SK-N-SH treated with all-trans-retinoic acid at 6 μM for 48 hours (cell line): ENCODE measurements around the gene URAD.

Source experiments
- ARNTL ChIP-seq: fragments of 450-650 bp; formaldehyde crosslinking; IDR thresholded peaks from 2 replicates; pipeline ENCODE4 v1.5.0; 2020; ENCODE audit warnings: low read depth, mild to moderate bottlenecking, moderate library complexity, borderline replicate concordance
- BACH2 ChIP-seq: fragments of 250-450 bp; sonication (Bioruptor Pico); IDR thresholded peaks from 2 replicates; pipeline ENCODE4 v1.9.0; 2021; ENCODE audit warnings: mild to moderate bottlenecking, borderline replicate concordance
- OSR1 ChIP-seq: fragments of 250-450 bp; sonication (Bioruptor Pico); IDR thresholded peaks from 2 replicates; pipeline ENCODE4 v1.8.0; 2022; ENCODE audit warnings: moderate library complexity, mild to moderate bottlenecking, inconsistent platforms
- PATZ1 ChIP-seq: fragments of 250-450 bp; sonication (Bioruptor Pico); IDR thresholded peaks from 2 replicates; pipeline ENCODE4 v1.8.0; 2020; ENCODE audit warnings: mild to moderate bottlenecking, moderate library complexity, borderline replicate concordance
- POU6F1 ChIP-seq: fragments of 250-450 bp; sonication (Bioruptor Pico); IDR thresholded peaks from 2 replicates; pipeline ENCODE4 v1.8.0; 2021; ENCODE audit warnings: low read depth, mild to moderate bottlenecking, moderate library complexity, borderline replicate concordance
- PPARA ChIP-seq: fragments of 250-450 bp; sonication (Bioruptor Pico); IDR thresholded peaks from 2 replicates; pipeline ENCODE4 v1.5.0; 2020; ENCODE audit warnings: mild to moderate bottlenecking, borderline replicate concordance
- RARB ChIP-seq: fragments of 250-450 bp; sonication (Bioruptor Pico); IDR thresholded peaks from 2 replicates; pipeline ENCODE4 v1.8.0; 2021; ENCODE audit warnings: mild to moderate bottlenecking, moderate library complexity
- SNAI2 ChIP-seq: fragments of 250-450 bp; sonication (Bioruptor Pico); IDR thresholded peaks from 2 replicates; pipeline ENCODE4 v1.5.0; 2020; ENCODE audit warnings: mild to moderate bottlenecking, moderate library complexity
- TCF4 ChIP-seq: fragments of 250-450 bp; sonication (Bioruptor Pico); IDR thresholded peaks from 2 replicates; pipeline ENCODE4 v1.8.0; 2021; ENCODE audit warnings: mild to moderate bottlenecking, moderate library complexity, borderline replicate concordance
- TOX ChIP-seq: fragments of 250-450 bp; sonication (Bioruptor Pico); IDR thresholded peaks from 2 replicates; pipeline ENCODE4 v1.8.0; 2021; ENCODE audit warnings: mild to moderate bottlenecking, moderate library complexity, borderline replicate concordance
- TSHZ2 ChIP-seq: fragments of 250-450 bp; sonication (Bioruptor Pico); IDR thresholded peaks from 2 replicates; pipeline ENCODE4 v1.5.0; 2020; ENCODE audit warnings: mild to moderate bottlenecking, moderate library complexity
- ZC3H10 ChIP-seq: fragments of 250-450 bp; sonication (Bioruptor Pico); IDR thresholded peaks from 2 replicates; pipeline ENCODE4 v1.5.1; 2021; ENCODE audit warnings: mild to moderate bottlenecking, moderate library complexity
- ZFP30 ChIP-seq: fragments of 450-650 bp; formaldehyde crosslinking; IDR thresholded peaks from 2 replicates; pipeline ENCODE4 v1.5.0; 2022; ENCODE audit warnings: mild to moderate bottlenecking, moderate library complexity
- TF ChIP-seq, protein P1 (sequence below): fragments of 250-450 bp; sonication (Bioruptor Pico); IDR thresholded peaks from 2 replicates; pipeline ENCODE4 v1.5.1; 2020; ENCODE audit warnings: low read depth, mild to moderate bottlenecking, moderate library complexity

DNA sequence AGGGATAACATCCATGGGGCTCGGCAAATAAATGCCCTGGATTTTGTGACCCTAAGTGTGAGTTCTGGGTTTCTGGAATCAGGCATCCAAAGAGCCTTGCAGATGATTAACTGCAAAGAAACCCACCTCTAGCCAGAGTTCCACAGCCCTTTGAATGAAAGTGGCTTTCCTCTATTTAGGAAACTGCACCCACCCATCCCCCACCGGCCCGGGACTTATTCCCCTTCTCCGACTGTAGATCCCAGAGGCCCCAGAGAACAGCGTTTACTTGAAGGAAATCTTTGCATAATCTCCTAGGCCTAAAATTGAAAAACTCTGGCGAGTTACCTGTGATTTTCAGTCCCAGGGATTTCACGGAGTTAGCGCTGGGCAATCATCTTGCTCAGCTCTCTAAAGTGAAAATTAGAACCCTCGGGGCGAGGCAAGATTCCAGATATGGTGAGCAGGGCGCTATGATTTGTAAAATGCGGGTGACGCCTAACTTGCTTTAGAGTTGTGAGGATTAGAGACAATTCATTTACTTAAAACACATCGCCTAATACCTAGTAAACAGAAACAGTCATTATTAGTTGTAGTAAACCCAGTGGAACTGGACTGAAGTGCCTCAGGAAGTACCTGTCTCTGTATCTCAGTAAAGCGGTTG lies 9.4 kb downstream of the URAD start:
- no peak for TF ChIP-seq PPARA (CRISPR knock-in tag)
- TF ChIP-seq, protein P1, sequence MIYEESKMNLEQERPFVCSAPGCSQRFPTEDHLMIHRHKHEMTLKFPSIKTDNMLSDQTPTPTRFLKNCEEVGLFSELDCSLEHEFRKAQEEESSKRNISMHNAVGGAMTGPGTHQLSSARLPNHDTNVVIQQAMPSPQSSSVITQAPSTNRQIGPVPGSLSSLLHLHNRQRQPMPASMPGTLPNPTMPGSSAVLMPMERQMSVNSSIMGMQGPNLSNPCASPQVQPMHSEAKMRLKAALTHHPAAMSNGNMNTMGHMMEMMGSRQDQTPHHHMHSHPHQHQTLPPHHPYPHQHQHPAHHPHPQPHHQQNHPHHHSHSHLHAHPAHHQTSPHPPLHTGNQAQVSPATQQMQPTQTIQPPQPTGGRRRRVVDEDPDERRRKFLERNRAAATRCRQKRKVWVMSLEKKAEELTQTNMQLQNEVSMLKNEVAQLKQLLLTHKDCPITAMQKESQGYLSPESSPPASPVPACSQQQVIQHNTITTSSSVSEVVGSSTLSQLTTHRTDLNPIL = no peak
- no peak for TF ChIP-seq ARNTL (CRISPR knock-in tag)
- no peak for TF ChIP-seq BACH2
- TF ChIP-seq SNAI2 (CRISPR knock-in tag) = no peak
- no peak for TF ChIP-seq PATZ1 (CRISPR knock-in tag)
- no peak for TF ChIP-seq RARB (CRISPR knock-in tag)
- no peak for TF ChIP-seq TOX (CRISPR knock-in tag)
- TF ChIP-seq OSR1 (CRISPR knock-in tag) = no peak
- no peak for TF ChIP-seq TCF4 (CRISPR knock-in tag)
- no peak for TF ChIP-seq TSHZ2 (CRISPR knock-in tag)
- no peak for TF ChIP-seq ZFP30
- no peak for TF ChIP-seq ZC3H10 (CRISPR knock-in tag)
- no peak for TF ChIP-seq POU6F1
